ENCODE measurements around the gene FAM107B.

The FAM107B gene

DNA sequence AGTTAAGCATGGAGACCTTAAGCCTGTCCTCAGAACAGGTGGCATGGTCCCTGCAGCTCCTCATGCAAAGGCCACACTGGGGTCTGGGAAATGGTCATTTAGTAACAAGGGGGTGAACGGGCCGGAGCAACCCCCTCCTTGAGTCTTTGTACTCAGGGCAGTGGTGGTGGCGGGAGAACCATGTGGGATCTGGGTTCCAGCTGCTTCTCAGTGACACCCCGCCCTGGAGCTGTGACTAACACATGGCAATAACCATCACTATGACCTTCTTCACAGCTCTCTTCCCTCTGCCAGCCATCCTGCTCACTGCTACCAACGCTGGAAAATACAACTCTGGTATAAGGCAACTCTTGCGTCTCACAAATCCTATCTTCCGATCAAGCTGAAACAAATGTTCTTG, 240.5 kb downstream of the FAM107B start:
- no peak for DNase-seq (ENCODE audit: low read depth)
- no peaks in the 10 kb centered on the region for H3K9me3 ChIP-seq (ENCODE audit: control insufficient read depth, low read length)

DNA sequence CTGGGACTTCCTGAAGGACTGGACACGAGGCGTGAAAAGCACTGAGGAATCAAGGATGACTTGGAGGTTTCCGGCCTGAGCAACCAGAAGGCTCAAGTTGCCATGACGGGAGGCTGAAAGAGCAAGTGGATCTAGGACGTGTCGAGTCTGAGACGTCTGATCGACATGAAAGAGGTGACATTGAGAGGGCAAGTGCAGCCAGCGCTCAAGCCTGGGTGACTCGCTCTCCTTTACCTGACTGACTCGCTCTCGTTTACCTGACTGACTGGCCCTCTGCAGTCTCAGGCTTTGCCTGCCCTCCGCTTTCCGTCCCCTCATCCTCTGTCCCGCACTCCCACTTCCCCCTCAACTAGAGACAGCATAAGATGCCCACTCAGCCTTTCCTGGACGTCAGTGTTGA, 241.4 kb downstream of the FAM107B start:
- Histone ChIP-seq H3K27me3 (replicated peaks; ENCODE audit: control insufficient read depth, insufficient read depth, low read length) (peaks cover under 1% of the 10 kb centered on the region), H3K9me3 (ENCODE audit: control insufficient read depth, low read length) (no peaks in the 10 kb centered on the region), H3K4me3 (ENCODE audit: low read length) (no peak overlapping the region), H3K36me3 (ENCODE audit: control insufficient read depth, insufficient read depth, low read length, severe bottlenecking) (no peaks in the 10 kb centered on the region), H3K9ac (ENCODE audit: low read length) (no peak overlapping the region), H3K4me1 (ENCODE audit: control insufficient read depth, insufficient read depth, low read length) (peaks cover 14% of the 10 kb centered on the region)
- DNase-seq (ENCODE audit: low read depth): no peak

More for the DNA sequence above, 240.5 kb downstream of the FAM107B start:
- Histone ChIP-seq H3K4me1 (ENCODE audit: control insufficient read depth, insufficient read depth, low read length) (peaks cover 14% of the 10 kb centered on the region), H3K9ac (ENCODE audit: low read length) (no peak overlapping the region), H3K4me3 (ENCODE audit: low read length) (no peak overlapping the region), H3K27me3 (replicated peaks; ENCODE audit: control insufficient read depth, insufficient read depth, low read length) (peaks cover 3% of the 10 kb centered on the region), H3K36me3 (ENCODE audit: control insufficient read depth, insufficient read depth, low read length, severe bottlenecking) (no peaks in the 10 kb centered on the region)

GRCh38 chr10:14532473-14533251, 242.0 kb downstream of the FAM107B start:
- Histone ChIP-seq H3K9ac (ENCODE audit: low read length) (no peak overlapping the region), H3K9me3 (ENCODE audit: control insufficient read depth, low read length) (no peaks in the 10 kb centered on the region), H3K36me3 (ENCODE audit: control insufficient read depth, insufficient read depth, low read length, severe bottlenecking) (no peaks in the 10 kb centered on the region), H3K4me1 (ENCODE audit: control insufficient read depth, insufficient read depth, low read length) (peaks cover 14% of the 10 kb centered on the region), H3K4me3 (ENCODE audit: low read length) (no peak overlapping the region), H3K27me3 (replicated peaks; ENCODE audit: control insufficient read depth, insufficient read depth, low read length) (no peaks in the 10 kb centered on the region)
- DNase-seq (ENCODE audit: low read depth): no peak

GRCh38 chr10:14531974-14532373, 242.7 kb downstream of the FAM107B start:
- Histone ChIP-seq H3K36me3 (ENCODE audit: control insufficient read depth, insufficient read depth, low read length, severe bottlenecking) (no peaks in the 10 kb centered on the region), H3K4me3 (ENCODE audit: low read length) (no peak overlapping the region)

DNA sequence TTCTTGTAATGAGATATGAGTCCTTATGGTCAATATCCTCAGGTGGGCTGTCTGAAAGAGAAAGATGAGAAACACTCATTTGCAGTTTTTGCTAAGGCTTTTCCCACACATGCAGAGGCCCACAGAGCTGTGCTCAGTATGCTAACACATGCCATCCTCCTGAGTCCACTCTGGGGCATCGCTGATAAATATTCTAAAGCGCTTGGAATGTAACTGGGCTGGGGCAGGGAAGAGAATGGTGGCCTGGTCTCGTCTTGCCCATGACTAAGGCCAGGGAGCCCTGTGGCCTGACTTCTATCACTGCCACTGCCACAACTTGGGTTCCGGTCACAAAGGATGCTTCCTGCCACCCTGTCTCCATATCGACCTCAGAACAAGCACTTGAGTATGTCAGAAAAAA, 244.2 kb downstream of the FAM107B start:
- Histone ChIP-seq H3K27me3 (replicated peaks; ENCODE audit: control insufficient read depth, insufficient read depth, low read length) (no peaks in the 10 kb centered on the region), H3K9me3 (ENCODE audit: control insufficient read depth, low read length) (no peaks in the 10 kb centered on the region), H3K36me3 (ENCODE audit: control insufficient read depth, insufficient read depth, low read length, severe bottlenecking) (no peaks in the 10 kb centered on the region), H3K4me3 (ENCODE audit: low read length) (no peak overlapping the region), H3K9ac (ENCODE audit: low read length) (no peak overlapping the region), H3K4me1 (ENCODE audit: control insufficient read depth, insufficient read depth, low read length) (peaks cover under 1% of the 10 kb centered on the region)
- peak; percentile 23 for DNase-seq (ENCODE audit: low read depth)

More at GRCh38 chr10:14531974-14532373, 242.7 kb downstream of the FAM107B start:
- H3K4me1 ChIP-seq (ENCODE audit: control insufficient read depth, insufficient read depth, low read length): peaks cover 14% of the 10 kb centered on the region
- no peaks in the 10 kb centered on the region for H3K9me3 ChIP-seq (ENCODE audit: control insufficient read depth, low read length)
- no peak overlapping the region for H3K9ac ChIP-seq (ENCODE audit: low read length)
- no peak for DNase-seq (ENCODE audit: low read depth)
- H3K27me3 ChIP-seq (replicated peaks; ENCODE audit: control insufficient read depth, insufficient read depth, low read length): no peaks in the 10 kb centered on the region

- H3K4me1 ChIP-seq (ENCODE audit: control insufficient read depth, insufficient read depth, low read length): peaks cover 12% of the 10 kb centered on the region
- no peak overlapping the region for H3K9ac ChIP-seq (ENCODE audit: low read length)
- no peaks in the 10 kb centered on the region for H3K9me3 ChIP-seq (ENCODE audit: control insufficient read depth, low read length)
- H3K4me3 ChIP-seq (ENCODE audit: low read length): no peak overlapping the region
- DNase-seq (ENCODE audit: low read depth): no peak
- H3K36me3 ChIP-seq (ENCODE audit: control insufficient read depth, insufficient read depth, low read length, severe bottlenecking): no peaks in the 10 kb centered on the region
- H3K27me3 ChIP-seq (replicated peaks; ENCODE audit: control insufficient read depth, insufficient read depth, low read length): no peaks in the 10 kb centered on the region
Observed at GRCh38 chr10:14529351-14529750, 245.3 kb downstream of the FAM107B start.

DNA sequence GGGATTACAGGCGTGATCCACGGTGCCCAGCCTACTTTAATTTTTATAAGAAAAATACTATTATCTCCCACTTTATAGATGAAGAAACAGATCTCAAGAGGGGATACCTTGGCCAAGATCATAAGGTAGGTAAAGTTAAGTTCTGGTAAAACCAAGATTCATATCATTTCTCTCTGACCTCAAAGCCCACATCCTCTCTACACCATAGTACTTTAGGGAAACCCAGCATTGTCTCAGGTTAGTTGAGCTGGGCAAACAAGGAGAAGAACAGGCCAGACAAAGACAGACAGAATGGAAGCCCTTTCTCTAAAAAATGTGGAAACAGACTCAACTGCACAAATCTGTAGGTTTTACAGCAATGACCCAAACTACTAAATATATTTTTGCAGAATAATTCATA, 246.2 kb downstream of the FAM107B start:
- Histone ChIP-seq H3K27me3 (replicated peaks; ENCODE audit: control insufficient read depth, insufficient read depth, low read length) (no peaks in the 10 kb centered on the region), H3K9me3 (ENCODE audit: control insufficient read depth, low read length) (no peaks in the 10 kb centered on the region), H3K4me3 (ENCODE audit: low read length) (no peak overlapping the region), H3K4me1 (ENCODE audit: control insufficient read depth, insufficient read depth, low read length) (peaks cover 15% of the 10 kb centered on the region), H3K9ac (ENCODE audit: low read length) (no peak overlapping the region), H3K36me3 (ENCODE audit: control insufficient read depth, insufficient read depth, low read length, severe bottlenecking) (no peaks in the 10 kb centered on the region)
- DNase-seq (ENCODE audit: low read depth): no peak

DNA sequence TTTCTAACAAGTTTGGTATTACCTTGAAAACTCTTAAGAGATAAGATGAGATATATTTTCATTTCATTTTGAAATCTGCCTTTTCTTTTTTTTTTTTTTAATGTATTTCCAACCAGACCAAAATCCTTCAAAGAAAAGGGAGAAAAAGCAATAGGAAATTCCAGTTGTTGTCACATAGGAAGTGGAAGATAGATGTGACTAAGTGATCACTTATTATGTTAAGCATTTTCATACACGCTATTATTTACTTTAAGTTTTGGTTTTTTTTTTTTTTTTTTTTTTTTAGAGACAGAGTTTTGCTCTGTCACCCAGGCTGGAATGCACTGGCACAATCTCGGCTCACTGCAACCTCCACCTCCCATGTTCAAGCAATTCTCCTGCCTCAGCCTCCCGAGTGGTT, 246.8 kb downstream of the FAM107B start:
- peaks cover 15% of the 10 kb centered on the region for H3K4me1 ChIP-seq (ENCODE audit: control insufficient read depth, insufficient read depth, low read length)
- no peak overlapping the region for H3K4me3 ChIP-seq (ENCODE audit: low read length)
- no peaks in the 10 kb centered on the region for H3K27me3 ChIP-seq (replicated peaks; ENCODE audit: control insufficient read depth, insufficient read depth, low read length)
- H3K36me3 ChIP-seq (ENCODE audit: control insufficient read depth, insufficient read depth, low read length, severe bottlenecking): no peaks in the 10 kb centered on the region
- H3K9me3 ChIP-seq (ENCODE audit: control insufficient read depth, low read length): no peaks in the 10 kb centered on the region
- H3K9ac ChIP-seq (ENCODE audit: low read length): no peak overlapping the region
- no peak for DNase-seq (ENCODE audit: low read depth)

- Histone ChIP-seq H3K4me1 (ENCODE audit: control insufficient read depth, insufficient read depth, low read length) (peaks cover 15% of the 10 kb centered on the region), H3K27me3 (replicated peaks; ENCODE audit: control insufficient read depth, insufficient read depth, low read length) (no peaks in the 10 kb centered on the region), H3K9me3 (ENCODE audit: control insufficient read depth, low read length) (no peaks in the 10 kb centered on the region), H3K36me3 (ENCODE audit: control insufficient read depth, insufficient read depth, low read length, severe bottlenecking) (no peaks in the 10 kb centered on the region), H3K9ac (ENCODE audit: low read length) (no peak overlapping the region), H3K4me3 (ENCODE audit: low read length) (no peak overlapping the region)
- DNase-seq (ENCODE audit: low read depth): no peak
Observed at GRCh38 chr10:14527134-14527844, 247.4 kb downstream of the FAM107B start.

DNA sequence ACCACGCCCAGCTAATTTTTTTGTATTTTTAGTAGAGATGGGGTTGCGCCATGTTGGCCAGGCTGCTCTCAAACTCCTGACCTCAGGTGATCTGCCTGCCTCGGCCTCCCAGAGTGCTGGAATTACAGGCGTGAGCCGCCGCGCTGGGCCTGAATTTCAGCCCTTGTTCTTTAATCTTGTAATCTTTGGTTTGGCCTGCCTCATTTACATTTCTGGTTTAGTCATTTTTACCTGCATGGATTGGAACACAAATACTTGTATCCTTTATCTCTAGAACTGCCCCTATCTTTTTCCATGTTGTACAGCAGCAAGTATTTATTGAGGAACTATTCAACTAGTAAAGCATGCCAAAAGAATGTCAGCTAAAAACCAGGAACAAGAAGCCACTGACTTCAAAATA, 248.4 kb downstream of the FAM107B start:
- Histone ChIP-seq H3K27me3 (replicated peaks; ENCODE audit: control insufficient read depth, insufficient read depth, low read length) (no peaks in the 10 kb centered on the region), H3K36me3 (ENCODE audit: control insufficient read depth, insufficient read depth, low read length, severe bottlenecking) (peaks cover 3% of the 10 kb centered on the region), H3K9ac (ENCODE audit: low read length) (no peak overlapping the region), H3K4me1 (ENCODE audit: control insufficient read depth, insufficient read depth, low read length) (peaks cover 15% of the 10 kb centered on the region), H3K4me3 (ENCODE audit: low read length) (no peak overlapping the region), H3K9me3 (ENCODE audit: control insufficient read depth, low read length) (no peaks in the 10 kb centered on the region)
- DNase-seq (ENCODE audit: low read depth): no peak

DNA sequence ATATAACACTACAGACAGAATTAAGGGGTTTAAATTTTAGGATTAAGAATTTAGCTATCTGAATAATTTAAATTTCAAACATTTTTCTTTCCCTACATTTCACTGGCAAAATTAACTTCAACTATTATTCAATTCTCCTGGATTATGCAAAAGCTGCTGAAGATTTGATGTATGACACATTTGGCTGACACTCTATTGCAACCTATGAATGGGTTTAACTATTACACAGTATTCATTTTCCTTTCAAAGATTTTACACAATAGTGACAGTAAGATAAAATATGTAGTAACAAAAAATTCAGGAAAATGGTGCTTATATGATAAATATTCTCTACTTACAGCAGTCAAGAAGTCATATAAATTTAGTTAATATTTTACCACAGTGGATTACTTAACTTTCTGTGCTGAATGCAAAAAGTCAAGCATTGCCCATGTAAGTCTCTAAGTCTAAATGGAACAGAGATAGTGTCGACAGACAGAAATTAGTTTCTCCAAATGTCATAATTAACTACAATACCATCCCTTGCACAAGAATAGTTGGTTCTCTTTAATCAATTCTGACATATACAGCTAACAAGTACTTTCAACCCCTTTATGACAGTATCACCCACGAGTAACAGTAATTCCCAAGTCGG, 249.9 kb downstream of the FAM107B start:
- H3K9ac ChIP-seq (ENCODE audit: low read length): no peak overlapping the region
- H3K9me3 ChIP-seq (ENCODE audit: control insufficient read depth, low read length): no peaks in the 10 kb centered on the region
- peaks cover 16% of the 10 kb centered on the region for H3K36me3 ChIP-seq (ENCODE audit: control insufficient read depth, insufficient read depth, low read length, severe bottlenecking)
- H3K4me3 ChIP-seq (ENCODE audit: low read length): no peak overlapping the region
- peaks cover 15% of the 10 kb centered on the region for H3K4me1 ChIP-seq (ENCODE audit: control insufficient read depth, insufficient read depth, low read length)
- no peaks in the 10 kb centered on the region for H3K27me3 ChIP-seq (replicated peaks; ENCODE audit: control insufficient read depth, insufficient read depth, low read length)
- no peak for DNase-seq (ENCODE audit: low read depth)

Data from adipocyte (in vitro differentiated cells).